ENCODE measurements around the gene ALK.
A peak's percentile ranks its signal among the peaks of the same experiment; 100 is the strongest.

ALK gene

GRCh38 chr2:29519338-29519925, 402.0 kb downstream of the ALK start:
- no peak for DNase-seq

- no peak for DNase-seq
Observed at GRCh38 chr2:29518646-29519337, 402.6 kb downstream of the ALK start.

GRCh38 chr2:29518010-29518409, 403.4 kb downstream of the ALK start:
- DNase-seq, result peak; percentile 36

- DNase-seq, result peak; percentile 28
Observed at GRCh38 chr2:29517413-29517812, 404.0 kb downstream of the ALK start.

GRCh38 chr2:29516767-29517166, 404.6 kb downstream of the ALK start:
- DNase-seq, result no peak

GRCh38 chr2:29509878-29510277, 411.5 kb downstream of the ALK start:
- DNase-seq, result no peak

GRCh38 chr2:29509397-29509796, 412.0 kb downstream of the ALK start:
- DNase-seq, result no peak

GRCh38 chr2:29504746-29505145, 416.6 kb downstream of the ALK start:
- DNase-seq, result no peak

- no peak for DNase-seq
Observed at GRCh38 chr2:29502460-29502911, 418.9 kb downstream of the ALK start.

GRCh38 chr2:29497375-29497774, 424.0 kb downstream of the ALK start:
- no peak for DNase-seq

GRCh38 chr2:29496198-29496597, 425.2 kb downstream of the ALK start:
- no peak for DNase-seq

GRCh38 chr2:29495536-29496060, 425.8 kb downstream of the ALK start:
- no peak for DNase-seq

- no peak for DNase-seq
Observed at GRCh38 chr2:29495068-29495467, 426.3 kb downstream of the ALK start.

GRCh38 chr2:29492701-29493100, 428.7 kb downstream of the ALK start:
- DNase-seq, result no peak

GRCh38 chr2:29490045-29490444, 431.3 kb downstream of the ALK start:
- DNase-seq, result no peak

GRCh38 chr2:29489568-29489967, 431.8 kb downstream of the ALK start:
- no peak for DNase-seq

- DNase-seq, result no peak
Observed at GRCh38 chr2:29487967-29488555, 433.3 kb downstream of the ALK start.

GRCh38 chr2:29485631-29486030, 435.8 kb downstream of the ALK start:
- no peak for DNase-seq

- DNase-seq, result no peak
Observed at GRCh38 chr2:29485117-29485516, 436.3 kb downstream of the ALK start.

- no peak for DNase-seq
Observed at GRCh38 chr2:29482867-29483266, 438.5 kb downstream of the ALK start.

- DNase-seq, result no peak
Observed at GRCh38 chr2:29482348-29482747, 439.0 kb downstream of the ALK start.

GRCh38 chr2:29481313-29481712, 440.1 kb downstream of the ALK start:
- no peak for DNase-seq

- DNase-seq, result no peak
Observed at GRCh38 chr2:29480426-29480825, 441.0 kb downstream of the ALK start.

- DNase-seq, result no peak
Observed at GRCh38 chr2:29479401-29479800, 442.0 kb downstream of the ALK start.
